ENCODE measurements around the gene PROSER3. TPM values are rescaled to one million over a fixed set of nuclear protein-coding genes. Genes with fewer than 3 reads are reported as not detected.
A peak's percentile ranks its signal among the peaks of the same experiment; 100 is the strongest.

Gene PROSER3
- total and polyA plus RNA-seq, 9 of the 15 experiments (the other 6 are each of a cell fraction or from before 2014, with no cell fraction given): 1.0 to 39.5 (median 5.1) TPM

GRCh38 chr19:35775298-35776101, 17.5 kb downstream of the PROSER3 start, which contains the start of gene ARHGAP33 (continued):
- TF ChIP-seq ZBTB5 (IDR thresholded peaks at IDR 0.05) (no peak), BCLAF1 (IDR thresholded peaks at IDR 0.05; ENCODE audit: borderline replicate concordance in 1 of 2, control insufficient read depth in 1 of 2, low read depth in 2 of 2, low read length in 1 of 2) (no peak), TFAP4 (CRISPR knock-in tag; IDR thresholded peaks at IDR 0.05; ENCODE audit: borderline replicate concordance) (peak; percentile 32; the same call in 1 of the 2 replicates), ZBTB8A (IDR thresholded peaks at IDR 0.05; ENCODE audit: partially characterized antibody) (no peak), TARDBP (IDR thresholded peaks at IDR 0.05) (no peak), RCOR1 (IDR thresholded peaks at IDR 0.05; ENCODE audit: borderline replicate concordance in 1 of 2, low read depth in 2 of 2, low read length in 2 of 2) (0 out of 4 replicates have a peak, but pooled peaks of 1 of the 2 experiments have one; percentile 28), MCM5 (IDR thresholded peaks at IDR 0.05; ENCODE audit: low read depth) (no peak), NBN (IDR thresholded peaks at IDR 0.05; ENCODE audit: low read depth) (no peak), MAZ (CRISPR knock-in tag; conservative IDR thresholded peaks at IDR 0.05 in 1 of 2, IDR thresholded peaks at IDR 0.05 in 1 of 2) (peak; percentile 55 to 95; a peak in 3 of 4 replicates), NR0B1 (IDR thresholded peaks at IDR 0.05; ENCODE audit: partially characterized antibody) (no peak), CAMTA2 (CRISPR knock-in tag; conservative IDR thresholded peaks at IDR 0.05) (no peak), SP1 (CRISPR knock-in tag; IDR thresholded peaks at IDR 0.05) (0 out of 2 replicates have a peak, but pooled peaks have one; percentile 61), CLOCK (CRISPR knock-in tag; IDR thresholded peaks at IDR 0.05; ENCODE audit: borderline replicate concordance) (no peak)

Data from K562 (cell line).